ENCODE measurements around the gene HS1BP3.

HS1BP3 gene

DNA sequence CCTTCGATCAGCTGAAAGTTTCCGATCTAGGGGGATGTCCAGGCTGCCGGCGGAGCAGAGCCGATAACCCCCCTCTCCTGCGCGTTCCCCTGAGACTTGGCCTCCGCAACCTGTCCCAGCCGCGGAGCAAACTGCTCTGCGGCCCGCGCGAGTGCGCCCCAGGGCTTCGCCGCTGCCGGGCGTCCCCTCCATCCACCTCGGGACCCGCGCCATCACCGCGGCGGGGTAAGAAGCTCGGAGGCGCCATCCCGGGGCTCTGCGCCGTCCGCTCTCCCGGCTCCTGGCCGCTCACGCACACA lies 15.1 kb upstream of the HS1BP3 start:
- CTCF ChIA-PET, result interaction anchor here (1.0 to 10.0 kb wide), 8 partner anchors 9 to 362 kb away, joined by 3 to 382 read pairs (median 5); partner anchors contain the start of gene HS1BP3
- no peak for DNase-seq (ENCODE audit: low read depth, low spot score)
- TF ChIP-seq, protein P1, sequence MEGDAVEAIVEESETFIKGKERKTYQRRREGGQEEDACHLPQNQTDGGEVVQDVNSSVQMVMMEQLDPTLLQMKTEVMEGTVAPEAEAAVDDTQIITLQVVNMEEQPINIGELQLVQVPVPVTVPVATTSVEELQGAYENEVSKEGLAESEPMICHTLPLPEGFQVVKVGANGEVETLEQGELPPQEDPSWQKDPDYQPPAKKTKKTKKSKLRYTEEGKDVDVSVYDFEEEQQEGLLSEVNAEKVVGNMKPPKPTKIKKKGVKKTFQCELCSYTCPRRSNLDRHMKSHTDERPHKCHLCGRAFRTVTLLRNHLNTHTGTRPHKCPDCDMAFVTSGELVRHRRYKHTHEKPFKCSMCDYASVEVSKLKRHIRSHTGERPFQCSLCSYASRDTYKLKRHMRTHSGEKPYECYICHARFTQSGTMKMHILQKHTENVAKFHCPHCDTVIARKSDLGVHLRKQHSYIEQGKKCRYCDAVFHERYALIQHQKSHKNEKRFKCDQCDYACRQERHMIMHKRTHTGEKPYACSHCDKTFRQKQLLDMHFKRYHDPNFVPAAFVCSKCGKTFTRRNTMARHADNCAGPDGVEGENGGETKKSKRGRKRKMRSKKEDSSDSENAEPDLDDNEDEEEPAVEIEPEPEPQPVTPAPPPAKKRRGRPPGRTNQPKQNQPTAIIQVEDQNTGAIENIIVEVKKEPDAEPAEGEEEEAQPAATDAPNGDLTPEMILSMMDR (IDR thresholded peaks at IDR 0.05; ENCODE audit: insufficient read depth, low read length, missing control alignments), result no peak
- POLR2A ChIA-PET, result no interaction called here
- peak overlapping the region; percentile 34; the same call in 1 of the 2 replicates for H3K4me3 ChIP-seq (ENCODE audit: low read depth, low read length)

DNA sequence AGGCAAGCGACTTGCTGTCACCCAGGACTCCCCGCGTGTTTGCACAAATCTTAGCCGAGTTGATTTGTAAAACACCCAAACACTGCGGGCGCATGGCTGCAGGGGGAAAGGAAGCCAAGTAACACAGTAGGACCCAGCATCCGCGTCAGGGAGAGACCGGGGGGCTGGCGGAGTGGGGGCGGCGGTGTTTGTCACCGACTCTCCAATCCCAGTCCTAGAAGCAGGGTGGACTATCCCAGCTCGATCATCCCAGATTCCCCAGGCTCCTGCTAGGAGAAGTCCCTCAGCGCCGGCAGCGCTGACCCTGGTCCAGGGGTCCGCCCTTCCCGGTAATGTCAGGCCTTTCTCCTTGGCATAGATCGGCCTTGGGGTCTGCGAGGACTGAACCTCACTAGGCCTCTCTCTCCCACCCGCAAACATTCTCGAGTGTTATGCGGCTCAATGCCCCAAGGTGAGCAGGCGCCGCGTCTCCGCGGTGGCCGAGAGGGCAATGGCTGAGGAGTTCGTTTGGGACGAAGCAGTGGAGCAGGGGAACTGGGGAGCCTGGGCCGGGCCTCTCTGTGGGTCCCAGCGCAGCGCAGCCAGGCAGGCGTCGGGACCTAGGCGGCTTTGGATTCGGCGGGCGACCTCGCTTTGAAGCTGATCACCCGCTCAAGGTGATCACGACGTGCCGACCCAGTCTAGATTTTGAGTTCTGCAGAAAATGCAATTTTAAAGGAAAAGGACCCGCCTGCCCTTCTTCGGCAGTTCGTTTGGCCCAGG lies 14.5 kb upstream of the HS1BP3 start:
- TF ChIP-seq, protein P1 (IDR thresholded peaks at IDR 0.05; ENCODE audit: insufficient read depth, low read length, missing control alignments), result no peak
- POLR2A ChIA-PET, result no interaction called here
- CTCF ChIA-PET, result interaction anchor here (1.0 to 10.0 kb wide), 9 partner anchors 9 to 363 kb away, joined by 3 to 382 read pairs (median 5); partner anchors contain the start of gene HS1BP3
- DNase-seq (ENCODE audit: low read depth, low spot score), result no peak
- H3K4me3 ChIP-seq (ENCODE audit: low read depth, low read length), result no peak overlapping the region

DNA sequence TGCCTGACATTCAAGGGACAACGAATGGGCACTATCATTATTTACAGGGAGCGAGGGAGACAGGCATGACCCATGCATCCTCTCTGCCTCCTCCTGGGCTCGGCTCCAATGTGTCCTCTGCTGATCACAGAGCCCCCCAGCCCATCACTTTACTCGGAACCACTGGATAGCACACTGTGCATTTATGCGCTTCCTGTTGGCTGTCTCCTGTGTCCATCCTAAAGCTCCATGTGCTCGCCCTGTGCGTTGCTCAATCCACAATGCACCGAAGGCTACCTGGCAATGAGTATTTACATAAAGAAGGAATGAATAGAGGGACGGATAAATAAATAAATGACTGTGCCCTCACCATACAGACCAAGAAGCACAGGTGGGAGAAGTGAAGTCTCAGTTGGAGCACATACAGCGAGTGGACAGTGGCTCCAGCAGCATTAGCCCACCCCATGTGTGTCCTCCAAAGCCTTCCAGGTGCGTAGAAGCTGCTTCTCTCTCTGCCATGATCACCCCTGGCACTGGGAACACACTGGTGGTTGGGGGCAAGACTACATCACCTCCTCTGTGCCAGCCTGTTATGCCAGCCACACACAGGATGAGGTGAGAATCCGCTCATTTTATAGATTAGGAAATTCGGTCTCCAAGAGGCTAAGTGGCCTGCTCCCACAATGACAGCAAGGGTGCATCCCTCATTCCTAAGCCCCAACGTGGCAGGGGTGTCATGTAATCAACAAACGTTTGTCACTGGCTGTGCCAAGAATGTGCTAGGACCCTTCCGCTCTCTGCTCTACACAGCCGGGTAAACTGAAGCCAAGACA lies 13.7 kb upstream of the HS1BP3 start:
- TF ChIP-seq, protein P1 (IDR thresholded peaks at IDR 0.05; ENCODE audit: insufficient read depth, low read length, missing control alignments), result no peak
- ChIA-PET CTCF (interaction anchor here (1.3 to 10.0 kb wide), 6 partner anchors 10 to 453 kb away, joined by 3 to 382 read pairs (median 60); partner anchors contain the start of gene HS1BP3), POLR2A (no interaction called here)
- no peak overlapping the region for H3K4me3 ChIP-seq (ENCODE audit: low read depth, low read length)
- DNase-seq (ENCODE audit: low read depth, low spot score), result no peak

DNA sequence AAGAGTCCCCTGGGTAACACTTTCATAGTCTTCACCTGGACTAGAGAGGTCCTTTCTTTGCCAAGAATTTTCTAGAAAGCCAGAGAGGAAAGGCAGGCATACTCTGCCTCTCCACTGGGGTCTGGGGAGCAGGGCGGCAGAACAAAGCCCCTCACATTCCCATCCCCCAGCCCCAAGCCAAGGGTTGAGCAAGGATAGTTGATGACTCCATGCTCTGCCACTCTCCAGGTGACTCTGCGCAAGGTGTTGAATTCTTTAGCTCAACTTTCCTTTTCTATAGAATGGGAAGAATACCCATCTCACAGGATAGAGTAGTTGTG lies 13.1 kb upstream of the HS1BP3 start:
- ChIA-PET POLR2A (no interaction called here), CTCF (interaction anchor here (0.9 to 10.0 kb wide), 6 partner anchors 9 to 454 kb away, joined by 3 to 382 read pairs (median 60); partner anchors contain the start of gene HS1BP3)
- TF ChIP-seq, protein P1 (IDR thresholded peaks at IDR 0.05; ENCODE audit: insufficient read depth, low read length, missing control alignments), result no peak
- H3K4me3 ChIP-seq (ENCODE audit: low read depth, low read length), result no peak overlapping the region
- no peak for DNase-seq (ENCODE audit: low read depth, low spot score)

DNA sequence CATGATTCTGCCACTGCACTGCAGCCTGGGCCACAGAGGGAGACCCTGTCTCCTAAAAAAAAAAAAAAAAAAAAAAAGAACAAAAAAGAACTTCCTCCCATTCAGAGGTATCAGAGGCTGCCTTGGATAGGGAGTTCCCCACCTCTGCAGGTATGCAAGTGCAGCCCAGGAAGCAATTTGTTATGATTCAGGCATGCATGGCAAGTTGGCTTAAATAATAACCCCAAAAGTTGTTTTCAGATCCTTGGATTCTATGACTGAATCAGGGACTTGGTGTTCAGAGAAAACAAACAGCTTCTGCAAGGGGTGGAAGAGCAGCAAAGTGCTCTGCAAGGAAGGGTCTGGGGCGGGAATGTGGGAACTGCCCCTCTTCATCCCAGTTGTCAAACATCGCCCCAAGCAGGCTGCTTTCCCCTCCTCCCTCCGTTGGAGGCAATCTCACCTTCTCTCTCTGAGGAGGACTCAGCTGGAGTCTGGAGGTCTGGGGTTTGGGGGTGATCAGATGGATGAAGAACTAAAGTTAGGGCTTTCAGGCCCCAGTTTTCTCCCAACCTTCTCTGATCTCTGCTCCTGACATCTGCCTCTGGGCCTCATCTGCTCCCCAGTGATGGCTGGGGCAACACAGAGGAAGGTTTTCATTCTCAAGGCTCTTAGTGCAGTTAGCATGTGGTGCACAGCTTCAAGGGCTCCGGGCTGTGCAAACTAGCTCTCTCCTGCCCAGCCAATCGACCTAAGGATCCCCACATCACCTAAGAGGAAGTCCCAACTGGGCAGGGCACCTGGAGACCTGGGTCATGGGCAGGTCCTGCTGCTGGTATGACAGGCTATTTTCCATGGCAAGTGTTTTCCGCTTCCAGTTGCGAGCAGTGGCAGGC lies 12.5 kb upstream of the HS1BP3 start:
- H3K4me3 ChIP-seq (ENCODE audit: low read depth, low read length), result no peak overlapping the region
- ChIA-PET POLR2A (no interaction called here), CTCF (interaction anchor here (0.8 to 10.0 kb wide), 10 partner anchors 9 to 454 kb away, joined by 3 to 382 read pairs (median 8); partner anchors contain the start of gene HS1BP3)
- DNase-seq (ENCODE audit: low read depth, low spot score), result no peak
- TF ChIP-seq, protein P1 (IDR thresholded peaks at IDR 0.05; ENCODE audit: insufficient read depth, low read length, missing control alignments), result no peak
